ENCODE results near the gene PABPN1. TPM values are rescaled to one million over a fixed set of nuclear protein-coding genes. Genes with fewer than 3 reads are reported as not detected.
A peak's percentile ranks its signal among the peaks of the same experiment; 100 is the strongest.

PABPN1 gene
- total and polyA plus RNA-seq, 2 of the 13 experiments (the other 11 are each of a cell fraction or from before 2014, with no cell fraction given), result 233 to 524 TPM

GRCh38 chr14:23286020-23286901 lies 35.0 kb upstream of the PABPN1 start, which contains the start of gene HOMEZ (continued):
- TF ChIP-seq FOXP4 (CRISPR knock-in tag; IDR thresholded peaks at IDR 0.05) (peak; percentile 47), GPN1 (CRISPR knock-in tag; IDR thresholded peaks at IDR 0.05; ENCODE audit: borderline replicate concordance) (peak; percentile 64; the same call in 1 of the 2 replicates), ARID4A (CRISPR knock-in tag; IDR thresholded peaks at IDR 0.05; ENCODE audit: borderline replicate concordance) (peak; percentile 82), ZNF777 (CRISPR knock-in tag; IDR thresholded peaks at IDR 0.05) (peak; percentile 53), GMEB1 (CRISPR knock-in tag; IDR thresholded peaks at IDR 0.05; ENCODE audit: borderline replicate concordance) (peak; percentile 93), ZNF547 (CRISPR knock-in tag; IDR thresholded peaks at IDR 0.05) (peak; percentile 98), GABPB1 (CRISPR knock-in tag; IDR thresholded peaks at IDR 0.05) (peak; percentile 92), NAIF1 (CRISPR knock-in tag; IDR thresholded peaks at IDR 0.05; ENCODE audit: borderline replicate concordance) (peak; percentile 75; the same call in 1 of the 2 replicates), CBX2 (IDR thresholded peaks at IDR 0.05; ENCODE audit: low read depth, low read length) (no peak), CBX2 (CRISPR knock-in tag; IDR thresholded peaks at IDR 0.05; ENCODE audit: low read depth) (no peak), KMT2B (CRISPR knock-in tag; IDR thresholded peaks at IDR 0.05) (peak; percentile 95), SMC3 (IDR thresholded peaks at IDR 0.05; ENCODE audit: low read length) (no peak), YY1 (IDR thresholded peaks at IDR 0.05; ENCODE audit: insufficient read depth, insufficient replicate concordance, low read depth, low read length) (peak; percentile 84), THAP9 (CRISPR knock-in tag; IDR thresholded peaks at IDR 0.05; ENCODE audit: borderline replicate concordance) (peak; percentile 83; the same call in 1 of the 2 replicates), ZBTB21 (CRISPR knock-in tag; IDR thresholded peaks at IDR 0.05) (0 out of 2 replicates have a peak, but pooled peaks have one; percentile 14), ZNF138 (CRISPR knock-in tag; IDR thresholded peaks at IDR 0.05; ENCODE audit: low read depth) (peak; percentile 13; the same call in 1 of the 2 replicates), PRMT3 (CRISPR knock-in tag; IDR thresholded peaks at IDR 0.05; ENCODE audit: borderline replicate concordance, low read depth) (no peak)
